GM04504 (cell line): Measurements from ENCODE around the gene ARHGAP40.

Experiments
- DNase-seq: peaks from one replicate; pipeline ENCODE4 v3.0.0-alpha.2; 2012; ENCODE audit warnings: low read depth

The ARHGAP40 gene

DNA sequence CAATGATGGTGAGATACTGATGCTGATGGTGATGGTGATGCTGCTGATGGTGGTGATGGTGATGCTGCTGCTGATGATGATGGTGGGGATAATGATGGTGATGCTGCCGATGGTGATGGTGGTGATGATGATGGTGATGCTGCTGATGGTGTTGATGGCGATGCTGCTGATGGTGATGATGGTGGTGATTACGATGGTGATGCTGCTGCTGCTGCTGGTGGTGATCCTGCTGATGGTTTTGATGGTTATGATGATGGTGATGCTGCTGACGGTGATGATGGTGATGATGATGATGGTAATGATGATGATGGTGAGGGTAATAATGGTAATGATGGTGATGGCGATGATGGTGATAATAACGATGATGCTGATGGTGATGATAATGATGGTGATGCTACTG, 50.0 kb downstream of the ARHGAP40 start:
- DNase-seq = no peak

DNA sequence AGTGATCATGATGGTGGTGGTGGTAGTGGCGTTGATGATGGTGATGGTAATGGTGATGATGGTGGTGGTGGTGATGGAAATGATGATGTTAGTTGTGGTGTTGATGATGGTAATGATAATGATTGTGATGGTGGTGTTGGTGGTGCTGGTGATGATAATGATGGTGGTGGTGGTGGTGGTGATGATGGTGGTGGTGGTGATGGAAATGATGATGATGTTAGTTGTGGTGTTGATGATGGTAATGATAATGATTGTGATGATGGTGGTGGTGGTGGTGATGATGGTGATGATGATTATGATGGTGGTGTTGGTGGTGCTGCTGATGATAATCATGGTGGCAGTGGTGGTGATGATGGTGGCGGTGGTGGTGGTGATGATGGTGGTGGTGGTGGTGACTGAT, 51.4 kb downstream of the ARHGAP40 start:
- DNase-seq = no peak

DNA sequence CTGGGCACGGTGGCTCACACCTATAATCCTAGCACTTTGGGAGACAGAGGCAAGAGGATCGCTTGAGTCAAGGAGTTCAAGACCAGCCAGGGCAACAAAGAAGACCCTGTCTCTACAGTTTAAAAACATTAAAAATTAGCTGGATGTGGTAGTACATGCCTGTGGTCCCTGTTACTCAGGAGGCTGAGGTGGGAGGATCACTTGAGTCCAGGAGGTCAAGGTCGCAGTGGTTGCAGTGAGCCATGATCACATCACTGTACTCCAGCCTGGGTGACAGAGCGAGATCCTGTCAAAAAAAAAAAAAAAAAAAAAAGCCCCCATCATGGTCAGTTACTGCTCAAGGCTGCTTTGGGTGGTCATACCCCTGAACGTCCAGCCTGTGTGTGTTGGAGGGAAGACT, 55.8 kb downstream of the ARHGAP40 start:
- DNase-seq = no peak

DNA sequence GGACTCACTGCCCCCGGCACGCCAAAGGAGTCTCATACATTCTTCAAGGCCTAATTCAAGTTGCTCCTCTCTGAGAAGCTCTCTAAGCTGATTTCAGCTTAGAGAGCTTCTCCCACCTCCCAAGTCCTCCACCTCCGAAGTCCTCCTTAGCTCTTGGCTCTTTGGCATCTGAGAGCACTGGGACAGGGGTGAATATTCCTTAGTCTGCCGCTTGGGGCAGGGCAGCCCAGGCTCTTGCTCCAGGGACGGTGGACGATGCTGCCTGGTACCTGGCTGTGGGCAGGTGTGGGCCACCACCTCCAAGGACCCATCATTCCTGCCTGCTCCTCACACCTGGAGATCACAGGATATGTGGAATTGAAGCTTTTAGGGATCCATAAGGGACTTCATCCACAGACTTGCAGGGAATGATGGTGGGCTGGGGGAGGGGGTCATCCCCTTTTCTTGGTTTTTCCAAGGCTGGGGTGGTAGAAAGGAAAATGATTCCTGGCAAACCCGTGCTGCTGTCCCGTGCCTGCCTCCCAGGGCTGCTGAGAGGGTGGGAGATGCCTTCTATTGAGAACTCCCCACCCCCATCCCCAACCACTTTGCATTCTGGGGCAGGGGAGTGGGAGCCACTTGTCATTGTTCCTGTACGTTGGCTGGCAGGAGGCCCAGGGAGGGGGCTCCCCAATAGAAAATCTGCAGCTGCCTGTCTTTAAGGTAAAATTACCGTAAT, 57.4 kb downstream of the ARHGAP40 start:
- DNase-seq = no peak

DNA sequence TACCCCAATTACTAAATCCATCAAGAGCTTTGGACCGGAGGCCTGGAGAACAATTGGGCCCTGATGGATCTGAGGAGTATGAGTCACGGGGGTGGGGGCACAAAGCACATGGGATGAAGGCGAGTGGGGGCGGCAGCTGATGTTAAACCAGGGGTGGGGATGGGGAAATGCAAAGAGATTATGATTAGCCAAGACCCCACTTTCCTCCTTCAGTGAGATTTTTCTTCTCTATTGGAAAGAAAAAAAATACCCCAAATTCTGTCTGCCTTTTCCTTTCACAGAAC, 57.9 kb downstream of the ARHGAP40 start:
- DNase-seq = no peak

DNA sequence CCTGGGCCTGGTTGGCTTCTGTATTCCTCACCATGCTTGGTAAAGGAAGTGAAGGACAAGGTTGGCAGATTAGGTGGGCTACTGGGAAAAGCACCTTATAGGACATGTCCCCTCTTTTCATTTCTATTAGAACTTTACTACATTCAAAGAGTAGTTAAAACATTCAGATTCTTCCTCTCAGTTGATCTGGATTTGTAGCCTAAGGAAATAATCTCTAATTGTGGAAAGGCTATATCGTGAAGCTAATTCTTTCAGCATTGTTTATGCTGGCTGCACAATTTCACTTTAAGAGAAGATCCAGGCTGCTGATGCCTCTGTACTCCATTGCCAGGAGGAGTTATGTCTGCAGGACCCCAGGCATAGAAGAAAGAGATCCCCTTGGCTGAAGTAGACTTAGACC, 58.8 kb downstream of the ARHGAP40 start:
- no peak for DNase-seq

DNA sequence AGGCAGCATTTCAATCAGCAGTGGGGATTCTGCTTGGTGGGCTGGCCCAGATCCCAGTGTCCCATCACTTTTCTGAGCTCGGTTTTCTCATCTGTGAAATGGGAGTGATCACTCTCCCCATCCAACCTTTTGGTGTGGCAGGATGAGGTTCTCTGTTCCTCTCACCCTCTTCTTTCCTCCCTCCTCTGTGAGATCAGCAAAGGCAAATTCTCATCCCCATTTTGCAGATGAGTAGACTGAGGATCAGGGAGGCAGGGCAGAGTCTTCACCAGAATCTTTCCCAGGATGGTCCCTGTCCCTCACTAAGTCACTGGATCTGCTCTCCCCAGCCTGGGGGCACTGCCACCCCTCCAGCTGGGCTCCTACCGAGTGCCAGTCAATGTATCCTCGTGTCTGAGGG, 62.1 kb downstream of the ARHGAP40 start:
- DNase-seq = no peak

DNA sequence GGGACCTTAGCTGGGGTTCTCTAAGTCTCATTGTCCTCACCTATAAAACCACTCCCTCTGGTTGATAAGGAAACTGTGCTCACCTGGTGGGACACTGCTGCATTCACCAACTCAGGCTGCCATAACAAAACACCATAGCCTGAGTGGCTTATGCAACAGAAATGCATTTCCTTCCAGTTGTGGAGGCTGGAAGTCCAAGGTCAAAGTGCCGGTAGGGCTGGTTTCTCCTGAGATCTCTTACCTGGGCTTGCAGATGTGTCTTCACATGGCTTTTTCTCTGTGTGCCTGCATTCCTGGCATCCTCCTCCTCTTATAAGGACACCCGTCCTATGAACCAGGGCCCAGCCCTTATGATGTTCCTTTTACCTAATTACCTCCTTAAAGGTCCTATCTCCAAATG, 62.7 kb downstream of the ARHGAP40 start:
- no peak for DNase-seq

DNA sequence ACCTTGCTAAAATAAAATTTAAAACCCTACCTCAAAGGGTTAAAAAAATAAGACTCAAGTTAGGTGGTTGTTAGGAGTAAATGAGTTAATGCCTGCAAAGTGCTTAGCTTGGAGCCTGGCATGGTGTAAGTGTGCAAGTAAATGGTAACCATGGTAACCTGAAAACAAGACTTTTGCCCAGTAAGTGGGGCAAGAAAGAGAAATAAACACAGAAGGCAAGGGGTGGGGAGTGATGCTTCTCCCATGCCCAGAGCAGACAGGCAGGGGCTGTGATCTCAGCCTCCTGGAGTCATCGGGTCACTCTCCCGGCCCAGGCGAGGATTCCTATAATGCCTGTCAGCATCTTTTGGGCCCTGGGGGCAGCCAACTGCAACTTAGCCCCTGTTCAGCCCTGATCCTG, 63.5 kb downstream of the ARHGAP40 start:
- no peak for DNase-seq

DNA sequence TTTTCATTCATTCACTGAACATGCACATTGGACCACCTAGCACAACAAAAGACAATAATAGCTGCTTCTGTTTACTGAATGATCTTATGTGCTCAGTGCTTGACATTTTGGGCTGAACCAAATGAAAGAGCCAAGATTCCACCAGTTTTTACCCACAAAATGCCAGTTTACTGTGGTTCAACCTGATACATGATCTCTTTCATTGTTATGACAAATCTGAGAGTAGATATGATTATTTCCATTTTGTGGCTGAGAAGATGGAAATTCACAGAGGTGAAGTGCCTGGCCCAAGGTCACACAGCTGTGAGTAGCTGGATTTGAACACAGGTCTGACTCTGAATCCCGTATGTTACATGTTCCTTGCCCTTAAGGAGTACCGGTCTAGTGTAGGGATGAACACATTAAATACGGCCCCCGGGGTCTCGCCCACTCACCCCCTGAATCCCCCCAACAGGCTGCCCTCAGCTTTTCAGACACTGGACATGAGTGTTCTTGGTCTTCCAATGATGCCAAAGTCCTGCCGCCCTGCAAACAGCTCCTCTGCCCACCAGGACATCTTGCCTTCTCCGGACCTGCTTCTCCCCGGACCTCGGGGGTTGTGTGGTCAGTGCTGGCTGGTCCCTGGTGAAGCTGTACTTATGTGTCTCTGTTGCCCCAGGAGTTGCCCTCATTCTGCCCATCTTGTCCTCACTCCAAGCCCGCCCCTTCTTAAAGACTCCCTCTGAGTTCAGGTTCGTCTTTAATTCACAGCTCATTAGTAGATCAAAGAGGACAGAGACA, 64.1 kb downstream of the ARHGAP40 start:
- no peak for DNase-seq

DNA sequence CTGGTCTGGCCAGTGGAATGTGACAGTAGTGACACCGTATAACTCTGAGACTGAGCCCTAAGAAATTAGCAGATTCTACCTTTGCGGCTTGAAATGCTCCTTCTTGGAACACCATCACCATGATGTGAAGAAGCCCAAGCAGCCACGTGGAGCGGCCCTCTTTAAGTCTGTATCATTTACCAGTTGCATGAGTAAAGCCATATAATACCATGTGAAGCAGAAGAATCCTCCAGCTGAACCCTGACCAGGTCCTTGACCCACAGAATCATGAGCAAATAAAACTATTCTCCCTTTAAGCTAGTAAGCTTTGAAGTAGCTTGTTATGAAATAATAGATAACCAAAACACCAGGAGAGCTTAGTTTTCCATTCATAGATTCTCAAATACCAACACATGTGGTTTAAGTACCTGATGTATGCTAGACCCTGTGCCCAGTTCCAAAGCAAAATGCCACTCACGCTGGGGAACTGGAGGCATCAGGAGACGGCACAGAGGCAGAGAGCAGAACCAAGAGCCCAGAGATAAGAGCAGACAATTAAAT, 65.9 kb downstream of the ARHGAP40 start:
- no peak for DNase-seq

DNA sequence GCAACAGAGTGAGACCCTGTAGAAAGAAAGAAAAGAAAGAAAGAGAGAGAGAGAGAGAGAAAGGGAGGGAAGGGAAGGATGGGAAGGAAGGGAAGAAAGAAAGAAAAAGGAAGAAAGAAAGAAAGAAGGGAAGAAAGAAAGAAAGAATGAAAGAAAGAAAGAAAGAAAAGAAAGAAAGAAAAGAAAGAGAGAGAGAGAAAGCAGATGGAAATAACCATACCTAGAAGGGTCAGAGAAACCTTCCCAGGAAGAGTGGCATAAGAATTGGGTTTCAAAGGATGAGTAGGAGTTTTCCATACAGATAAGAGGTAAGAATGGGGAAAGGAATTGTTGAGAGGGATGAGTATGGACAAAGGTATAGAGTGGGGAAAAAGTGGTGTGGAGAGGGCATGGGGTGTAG, 68.1 kb downstream of the ARHGAP40 start:
- DNase-seq = no peak

DNA sequence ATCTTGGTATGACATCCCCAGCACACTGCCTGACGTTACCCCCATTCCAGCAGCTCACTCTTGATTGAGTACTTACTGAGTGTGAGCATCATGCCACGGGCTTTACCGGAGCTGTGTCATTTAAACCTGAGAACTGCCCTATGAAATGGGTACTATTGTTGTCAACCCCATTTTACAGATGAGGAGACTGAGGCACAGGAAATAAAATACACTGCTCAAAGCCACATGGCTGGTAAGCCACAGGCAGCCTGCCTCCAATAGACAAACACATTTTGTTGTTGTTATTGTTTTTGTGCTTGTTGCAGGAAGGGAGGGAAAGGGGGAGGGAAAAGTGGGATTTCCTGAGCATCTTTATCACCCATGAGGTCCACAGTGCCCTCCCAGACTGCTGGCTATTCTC, 69.2 kb downstream of the ARHGAP40 start:
- no peak for DNase-seq

DNA sequence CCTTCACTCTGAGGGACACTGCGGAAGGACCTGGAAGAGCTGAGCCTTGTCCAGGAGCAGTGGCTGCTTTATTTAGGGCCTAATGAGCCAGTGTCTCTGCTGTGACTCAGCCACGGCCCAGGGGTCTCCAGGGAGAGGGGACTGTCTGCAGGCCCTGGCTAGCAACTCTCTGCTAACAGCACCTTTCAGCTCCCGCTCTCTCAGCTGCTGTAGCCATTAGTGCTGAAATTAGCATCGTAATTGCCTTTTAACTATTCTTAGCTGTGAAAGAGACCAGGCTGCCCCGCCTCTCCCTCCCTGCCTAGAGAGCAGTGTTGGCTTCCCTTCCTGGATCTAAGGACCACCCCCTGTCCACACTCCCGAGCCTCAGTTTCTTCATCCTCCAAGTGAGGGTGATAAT, 69.6 kb downstream of the ARHGAP40 start:
- no peak for DNase-seq

DNA sequence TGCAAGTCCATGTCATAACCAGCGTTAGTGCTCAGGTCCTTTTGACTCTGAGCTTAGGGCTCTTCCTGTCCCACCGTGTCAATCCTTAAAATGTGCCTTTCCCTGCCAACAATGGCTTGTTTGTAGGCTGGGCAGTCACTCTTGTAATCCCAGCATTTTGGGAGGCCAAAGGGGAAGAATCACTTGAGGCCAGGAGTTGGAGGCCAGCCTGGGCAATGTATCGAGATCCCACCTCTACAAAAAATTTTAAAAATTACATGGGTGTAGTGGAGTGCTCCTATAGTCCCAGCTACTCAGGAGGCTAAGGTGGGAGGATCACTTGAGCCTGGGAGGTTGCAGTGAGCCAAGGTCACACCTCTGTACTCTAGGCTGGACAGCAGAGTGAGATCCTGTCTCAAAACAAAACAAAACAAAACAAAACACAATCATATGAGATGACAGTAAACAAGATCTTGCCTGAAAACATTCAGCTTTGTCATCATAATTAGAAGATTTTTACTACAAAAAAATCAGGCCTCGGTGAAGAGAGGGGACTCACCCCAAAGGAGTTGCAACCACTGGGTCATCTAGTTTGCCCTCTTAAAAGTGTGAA, 70.2 kb downstream of the ARHGAP40 start:
- DNase-seq = no peak

DNA sequence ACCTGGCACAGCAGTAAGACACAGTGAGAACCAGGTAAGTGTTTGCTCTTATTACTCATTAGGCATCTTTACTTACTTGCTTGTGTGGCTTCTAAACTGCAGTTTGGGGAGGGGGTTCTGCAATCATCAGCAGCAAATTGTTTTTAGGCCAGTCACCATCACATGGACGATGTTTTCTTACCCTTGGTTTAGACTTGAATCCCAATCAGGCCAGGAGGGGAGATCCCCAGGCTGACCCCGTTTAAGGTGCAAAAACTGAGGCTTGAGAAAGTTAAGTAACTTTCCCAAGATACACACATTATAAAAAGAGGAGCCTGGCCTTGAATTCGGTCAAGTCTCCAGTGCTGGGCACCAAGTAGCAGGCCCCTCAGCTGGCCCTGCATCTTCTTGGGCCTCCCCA, 70.9 kb downstream of the ARHGAP40 start:
- no peak for DNase-seq

DNA sequence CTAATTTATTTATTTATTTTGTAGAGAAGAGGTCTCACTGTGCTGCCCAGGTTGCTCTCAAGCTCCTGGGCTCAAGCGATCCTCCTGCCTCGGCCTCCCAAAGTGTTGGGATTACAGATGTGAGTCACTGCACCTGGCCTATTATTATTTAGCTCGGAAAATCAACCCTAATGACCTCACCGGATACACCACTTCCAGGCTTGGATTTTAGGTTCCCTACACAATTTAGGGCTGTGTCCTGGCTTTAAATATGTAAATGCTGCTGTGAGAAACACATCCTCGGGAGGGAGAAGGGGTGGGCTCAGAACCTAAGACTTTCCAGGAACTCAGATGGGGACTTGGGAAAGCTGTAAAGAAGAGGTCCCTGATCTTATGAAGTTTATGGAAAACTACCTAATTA, 71.7 kb downstream of the ARHGAP40 start:
- no peak for DNase-seq

DNA sequence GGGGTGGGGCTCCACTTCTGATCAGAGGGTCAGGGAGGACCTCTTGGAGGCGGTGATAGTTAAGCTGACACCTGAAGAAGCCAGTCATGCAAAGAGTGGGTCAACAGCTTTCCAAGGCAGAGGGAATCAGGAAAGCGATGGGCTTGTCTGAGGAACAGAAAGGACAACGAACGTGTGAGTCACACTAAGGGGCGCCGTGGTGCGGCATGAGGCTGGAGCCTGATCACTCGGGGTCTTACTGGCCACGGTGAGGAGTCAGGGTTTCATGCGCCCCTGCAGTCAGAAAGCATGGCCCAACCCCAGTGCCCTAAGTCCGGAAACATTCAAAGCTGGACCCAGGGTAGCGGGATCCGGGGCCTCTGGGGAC, 72.1 kb downstream of the ARHGAP40 start:
- no peak for DNase-seq

DNA sequence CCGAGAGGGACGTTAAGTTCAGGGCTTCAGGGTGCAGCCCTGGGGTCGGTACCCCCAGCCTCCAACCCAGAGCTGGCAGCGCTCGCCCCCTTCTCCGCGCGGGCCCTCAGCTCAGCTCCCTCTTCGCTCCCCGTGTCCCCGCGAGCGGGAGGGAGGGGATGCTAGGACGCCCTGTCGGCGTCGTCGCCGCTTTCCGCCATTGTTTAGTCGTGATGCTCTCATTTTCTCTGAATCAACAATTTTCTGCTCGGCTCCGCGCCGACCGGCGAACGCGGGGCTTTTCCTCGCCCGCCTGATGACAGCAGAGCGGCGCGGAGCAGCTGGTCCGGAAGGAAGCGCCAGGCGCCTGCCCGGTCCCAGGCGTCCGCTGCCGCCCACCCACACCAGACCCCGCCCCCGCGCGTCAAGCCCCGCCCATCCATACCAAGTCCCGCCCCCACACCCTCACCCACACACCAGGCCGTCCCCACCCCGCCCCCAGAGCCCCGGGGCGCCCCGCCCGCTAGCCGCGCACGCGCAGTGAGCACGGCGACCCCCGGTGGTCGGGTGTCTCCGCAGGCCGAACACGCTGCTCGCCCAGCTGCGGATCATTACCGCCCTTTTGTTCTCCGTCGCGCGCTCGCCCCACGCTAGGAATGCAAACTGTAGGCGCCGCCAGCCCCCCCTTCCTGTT, 72.6 kb downstream of the ARHGAP40 start:
- no peak for DNase-seq

DNA sequence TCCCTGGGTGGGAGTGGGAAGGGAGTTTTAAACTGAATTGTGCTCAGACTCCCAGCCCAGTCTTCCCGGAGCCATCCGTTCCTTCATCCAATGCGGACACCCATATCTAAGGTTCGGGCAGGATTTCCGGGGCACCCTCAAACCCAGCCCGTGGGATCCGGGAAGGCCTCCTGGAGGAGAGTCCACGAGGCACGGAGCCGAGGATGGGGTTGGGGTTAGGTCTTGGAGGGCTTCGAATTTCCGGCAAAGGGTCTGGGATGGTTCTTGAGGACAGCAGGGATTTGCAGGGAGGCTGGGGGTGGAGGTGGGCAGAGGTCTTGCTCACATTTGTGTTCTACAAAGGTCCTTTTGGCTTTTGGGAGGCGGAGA, 73.1 kb downstream of the ARHGAP40 start:
- no peak for DNase-seq

DNA sequence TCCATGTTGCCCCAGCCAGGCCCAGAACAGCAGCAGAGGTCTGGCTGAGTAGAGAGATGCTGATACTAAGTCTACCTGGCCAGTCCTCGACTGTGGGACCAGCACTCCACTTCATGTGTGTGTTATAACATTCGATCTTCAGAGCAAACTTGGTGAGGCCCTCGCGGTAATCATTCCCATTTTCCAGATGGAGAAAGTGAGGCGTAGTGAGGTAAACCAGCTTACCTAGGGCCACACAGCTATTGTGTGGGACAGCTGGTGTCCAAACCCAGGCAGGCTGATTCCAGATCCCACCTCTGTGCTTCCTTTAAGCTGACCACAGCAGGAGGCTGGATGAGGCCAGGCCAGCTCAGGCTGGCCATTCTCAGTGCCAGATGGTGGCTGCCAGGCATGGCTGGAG, 75.0 kb downstream of the ARHGAP40 start:
- no peak for DNase-seq

DNA sequence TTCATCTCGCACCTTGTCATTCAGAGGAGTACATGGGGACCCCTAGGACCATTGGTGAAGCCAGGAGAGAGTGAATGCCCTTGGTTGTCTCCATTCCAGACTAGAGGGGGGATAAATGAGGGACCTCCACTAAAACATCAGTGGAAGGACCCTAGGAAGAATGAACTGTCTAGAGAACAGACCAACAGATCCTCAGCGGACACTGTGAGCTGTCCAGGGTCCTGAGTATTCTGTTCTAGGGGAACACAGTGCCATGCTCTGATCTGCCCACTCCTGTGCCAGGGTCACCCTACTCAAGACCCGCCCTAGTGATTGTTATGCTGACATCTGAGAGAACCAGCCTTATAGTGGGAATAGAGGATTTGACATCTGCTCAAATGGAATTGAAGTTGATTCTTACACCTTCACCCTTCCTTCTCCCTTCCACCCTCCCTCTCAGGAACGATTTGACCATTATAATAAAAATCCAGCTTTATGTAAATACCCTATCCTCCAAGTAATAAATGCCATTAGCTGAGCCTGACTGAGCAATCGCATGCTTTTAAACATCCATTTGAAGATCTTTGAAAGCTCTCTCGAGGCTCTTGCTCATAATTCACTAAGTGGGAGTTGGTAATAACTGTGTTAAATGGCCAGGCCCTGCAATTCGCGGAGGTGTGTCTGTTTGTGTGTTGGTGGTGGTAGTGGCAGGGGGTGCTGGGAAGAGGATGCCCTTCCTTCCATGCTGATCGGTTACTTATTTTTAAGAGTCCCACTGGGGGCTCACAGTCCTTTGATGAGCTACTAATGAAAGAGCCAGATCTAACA, 79.1 kb downstream of the ARHGAP40 start:
- DNase-seq = no peak
